Activated CD8-positive, alpha-beta memory T cell treated with anti-CD3 and anti-CD28 coated beads for 4 hours (primary cell): ENCODE results near the gene RMI1.
"Not testable (repeated sequence)": the region's sequence is repeated elsewhere in the genome, so short reads cannot be mapped to it uniquely, and the experiment has no call there.

Experiments
- DNase-seq, 2 donors: peaks; one replicate each; pipeline ENCODE4 v3.0.0-alpha.2; 2020; ENCODE audit warnings: low read depth in 2 of 2

The RMI1 gene

DNA sequence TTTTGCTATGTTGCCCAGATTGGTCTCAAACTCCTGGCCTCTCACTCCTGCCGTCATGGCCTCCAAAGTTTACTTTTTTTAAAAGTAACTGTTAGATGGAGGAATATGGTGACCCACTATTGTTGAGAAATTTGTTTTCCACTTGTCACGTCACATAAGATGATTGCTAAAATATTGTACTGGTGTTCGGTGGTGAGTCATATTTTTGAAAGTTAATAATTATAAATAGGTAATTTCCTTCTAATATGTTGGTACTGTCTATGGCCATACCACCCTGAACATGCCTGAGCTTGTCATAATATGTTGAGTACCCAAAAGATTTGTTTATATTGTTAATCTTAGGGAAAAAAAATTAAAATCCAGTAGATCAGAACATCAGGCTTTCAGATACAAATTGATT is 22.6 kb downstream of the RMI1 start:
- DNase-seq, result no peak

GRCh38 chr9:84007662-84008061 is 27.1 kb downstream of the RMI1 start:
- no peak for DNase-seq

GRCh38 chr9:84024041-84024575 is 43.5 kb downstream of the RMI1 start:
- DNase-seq, result no peak

GRCh38 chr9:84027201-84027600 is 46.6 kb downstream of the RMI1 start:
- DNase-seq, result no peak

DNA sequence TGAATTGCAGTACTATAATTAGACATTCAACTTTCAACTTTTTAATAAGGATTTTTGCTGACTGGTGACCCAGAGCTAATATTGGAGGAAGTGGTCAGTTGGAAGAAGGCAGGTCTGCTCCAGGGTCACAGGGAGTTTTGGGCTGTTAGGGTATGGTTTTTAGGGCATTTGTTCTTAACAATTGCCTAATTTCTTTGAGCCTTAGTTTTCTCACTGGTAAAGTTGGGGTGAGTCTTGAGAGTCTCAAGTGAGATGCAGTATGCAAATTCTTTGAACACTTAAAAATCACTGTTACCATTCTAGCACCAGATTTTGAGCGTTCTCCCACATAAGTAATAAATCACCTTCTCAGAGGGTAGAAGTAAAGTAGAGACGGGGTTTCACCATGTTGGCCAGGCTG is 50.9 kb downstream of the RMI1 start:
- DNase-seq, result no peak

GRCh38 chr9:84041857-84042256 is 61.3 kb downstream of the RMI1 start:
- not testable (repeated sequence) for DNase-seq

DNA sequence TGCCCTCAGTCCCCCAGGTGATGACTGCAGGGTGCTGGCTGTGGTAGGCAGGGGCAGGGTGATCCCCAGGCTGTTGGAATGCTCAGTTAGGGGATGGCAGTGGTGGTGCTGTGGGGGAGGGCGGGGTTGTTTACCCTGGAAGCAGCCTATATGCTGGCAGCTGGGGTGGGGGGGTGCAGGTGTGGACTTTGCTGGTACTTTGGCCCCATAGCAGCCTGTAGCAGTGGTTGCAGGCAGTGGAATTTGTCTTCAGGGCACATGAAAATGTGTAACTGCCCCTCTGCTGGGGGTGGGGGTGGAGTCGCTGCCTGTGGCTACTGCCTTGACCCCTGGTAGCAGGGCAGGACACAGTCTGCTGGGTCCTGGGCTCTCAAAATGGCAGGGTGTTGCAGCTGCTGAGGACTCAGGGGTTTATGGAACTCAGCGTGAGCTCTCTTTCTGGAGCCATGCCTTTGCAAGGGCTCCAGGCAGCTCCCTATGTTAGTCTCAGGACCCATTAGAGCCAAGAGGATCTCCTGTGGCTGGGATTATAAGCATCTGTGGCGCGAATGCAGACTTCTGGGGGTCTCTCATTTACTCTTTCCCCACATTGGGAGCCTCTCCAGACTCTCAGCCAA is 65.0 kb downstream of the RMI1 start:
- DNase-seq, result no peak
